Stomach (tissue), 9 donors: Measurements from ENCODE around the gene ZNF436. TPM values are rescaled to one million over a fixed set of nuclear protein-coding genes. Genes with fewer than 3 reads are reported as not detected.
"Not testable (repeated sequence)": the region's sequence is repeated elsewhere in the genome, so short reads cannot be mapped to it uniquely, and the experiment has no call there.

ENCODE experiments used
- DNase-seq, 2 donors: peaks; one replicate each; pipeline versions ENCODE4 v3.0.0 to v3.0.0-alpha.2; 2013 to 2019
- H3K27ac ChIP-seq, 5 donors: fragments of 200-600 bp in 4 of 5; sonication (generic) in 4 of 5; one replicate each; pipeline ENCODE4 v1.5.1; 2013 to 2019; ENCODE audit warnings: mild to moderate bottlenecking in 1 of 5, moderate library complexity in 1 of 5
- H3K27me3 ChIP-seq, 3 donors: fragments of 200-600 bp; sonication (generic); one replicate each; pipeline ENCODE4 v1.5.1; 2017 to 2019; ENCODE audit warnings: mixed run types in 1 of 3
- H3K36me3 ChIP-seq, 4 donors: fragments of 200-600 bp; sonication (generic); 1 replicate in 3 of 4; 2 replicates in 1 of 4; pipeline ENCODE4 v1.5.1; 2016 to 2019
- H3K4me1 ChIP-seq, 4 donors: fragments of 200-600 bp; sonication (generic); one replicate each; pipeline ENCODE4 v1.5.1; 2016 to 2019
- H3K4me3 ChIP-seq, 4 donors: fragments of 200-600 bp; sonication (generic) in 3 of 4; one replicate each; pipeline ENCODE4 v1.5.1; 2016 to 2019; ENCODE audit warnings: mild to moderate bottlenecking in 1 of 4
- H3K9me3 ChIP-seq, 4 donors: fragments of 200-600 bp; sonication (generic); one replicate each; pipeline ENCODE4 v1.5.1; 2016 to 2019
- CTCF ChIP-seq, 7 experiments: fragments of 450-650 bp in 4 of 7; fragments of 200-600 bp in 3 of 7; sonication (generic) in 3 of 7; IDR thresholded peaks; one replicate each; pipeline ENCODE4 v1.5.1; 2016 to 2019; ENCODE audit warnings: antibody characterized with exemption in 7 of 7, control low read depth in 2 of 7, mild to moderate bottlenecking in 1 of 7
- EP300 ChIP-seq: sonication (generic); formaldehyde crosslinking; IDR thresholded peaks from one replicate; pipeline ENCODE4 v1.6.1; 2017; ENCODE audit warnings: antibody characterized with exemption
- POLR2A ChIP-seq, 4 donors: fragments of 450-650 bp; IDR thresholded peaks; one replicate each; pipeline ENCODE4 v1.6.1; 2016; ENCODE audit warnings: antibody characterized with exemption in 4 of 4, control low read depth in 2 of 4, mild to moderate bottlenecking in 1 of 4, moderate library complexity in 1 of 4
- POLR2AphosphoS5 ChIP-seq, 3 donors: sonication (generic); formaldehyde crosslinking; IDR thresholded peaks; one replicate each; pipeline ENCODE4 v1.6.1; 2016; ENCODE audit warnings: antibody characterized with exemption in 3 of 3
- WGBS, 5 donors: extraction: QIAGEN DNeasy Blood & Tissue Kit in 3 of 5; methylation state at CpG; one replicate each; pipeline versions ENCODE4 v1.1.5 to v1.1.7; 2013 to 2018; 5-methylcytosine and 5-hydroxymethylcytosine counted together
- intact Hi-C: fragments of 100-400 bp; cut with DNase I; formaldehyde crosslinking; loops from one replicate; pipeline ENCODE4 v1.15.1; 2023; ENCODE audit warnings: low total_unique reads
- polyA plus RNA-seq, 3 donors: library from polyadenylated mRNA; stranded (reverse); fragments of 200-250 nt; gene quantifications; one replicate each; pipeline ENCODE4 v1.2.3, GENCODE V29; 2013
- total RNA-seq, 5 donors: library from RNA; depleted of rRNA; stranded (reverse); fragments of >200 nt; gene quantifications; one replicate each; pipeline versions ENCODE4 v1.1.0 to v1.2.3, GENCODE V29; 2014 to 2016
- donor health status: healthy with polysubstance abuse.
- donor health status: Bipolar disorder and iron deficiency.
- donor health status: healthy.

ZNF436 gene
- total and polyA plus RNA-seq, 8 donors = 3.1 to 29.9 (median 9.3) TPM

- Histone ChIP-seq H3K4me3 (no peak overlapping the region), H3K27me3 (no peaks in the 10 kb centered on the region), H3K27ac (peak overlapping the region in 1 of 5 donors; percentile 10), H3K4me1 (peaks cover 10 to 29% (median 27%) of the 10 kb centered on the region in 4 donors), H3K9me3 (no peaks in the 10 kb centered on the region), H3K36me3 (peaks cover 0 to 45% (median 38%) of the 10 kb centered on the region in 4 donors)
- intact Hi-C loops = no loop called here
- no peak for DNase-seq
- WGBS, 5 donors = 48 to 57% (median 56%) methylated on average over 5 of the region's 5 CpGs
- TF ChIP-seq POLR2A (IDR thresholded peaks at IDR 0.05) (no peak), EP300 (no peak), CTCF (IDR thresholded peaks at IDR 0.05) (no peak), POLR2AphosphoS5 (IDR thresholded peaks at IDR 0.05) (no peak)
Observed at GRCh38 chr1:23380719-23381118, 11.1 kb upstream of the ZNF436 start.

- DNase-seq, H3K9me3 ChIP-seq, intact Hi-C loops, H3K4me3 ChIP-seq, H3K27me3 ChIP-seq: not testable (repeated sequence)
- peaks cover 10 to 29% (median 27%) of the 10 kb centered on the region in 4 donors for H3K4me1 ChIP-seq
- WGBS, 5 donors = 54 to 70% (median 61%) methylated on average over 4 of the region's 4 CpGs
- H3K27ac ChIP-seq = peak overlapping the region in 2 of 5 donors; percentile 1 to 10
- H3K36me3 ChIP-seq = peaks cover 0 to 40% (median 34%) of the 10 kb centered on the region in 4 donors
Observed at GRCh38 chr1:23380236-23380635, 10.6 kb upstream of the ZNF436 start.

DNA sequence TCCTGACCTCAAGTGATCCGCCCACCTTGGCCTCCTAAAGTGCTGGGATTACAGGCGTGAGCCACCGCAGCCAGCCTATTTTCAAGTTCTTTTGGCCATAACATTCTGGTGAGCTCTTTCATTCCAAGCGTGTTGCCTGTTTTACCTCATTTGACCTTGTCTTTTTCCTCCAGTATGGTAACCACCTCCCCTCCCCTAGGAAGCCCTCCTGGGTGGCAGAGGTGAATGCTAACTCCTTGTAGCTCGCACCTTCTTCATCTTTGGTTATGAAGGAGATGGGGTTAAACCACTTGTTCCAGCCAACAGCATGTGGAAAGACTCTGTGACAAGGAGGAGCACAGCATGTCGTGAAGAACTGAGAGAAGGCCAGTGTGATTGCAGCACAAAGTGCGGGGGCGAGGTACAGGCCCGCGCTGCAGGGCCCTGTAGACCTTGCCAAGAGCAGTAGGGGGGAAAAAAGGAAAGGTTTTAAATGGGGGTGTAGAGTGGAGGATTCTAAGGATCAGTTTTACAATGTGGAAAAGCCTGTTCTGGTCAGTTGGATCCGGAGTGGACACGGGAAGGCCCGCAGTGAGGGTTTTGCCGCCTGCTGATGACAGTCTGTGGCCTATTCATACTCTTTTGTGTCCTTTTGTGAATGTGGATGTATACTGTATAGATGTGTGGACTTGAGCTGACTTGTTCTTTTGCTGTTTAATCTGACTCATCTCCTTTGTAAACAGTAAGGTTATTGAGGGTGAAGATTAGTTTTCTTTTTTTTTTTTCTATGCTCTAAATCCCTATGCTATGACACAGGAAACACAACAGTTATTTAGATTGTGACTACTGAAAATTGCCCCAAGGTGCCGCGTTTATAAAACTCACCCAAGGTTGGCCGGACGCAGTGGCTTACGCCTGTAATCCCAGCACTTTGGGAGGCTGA, 7.5 kb upstream of the ZNF436 start:
- H3K9me3 ChIP-seq = no peaks in the 10 kb centered on the region
- DNase-seq = peak in 1 of 2 donors; percentile 56
- H3K4me3 ChIP-seq = no peak overlapping the region
- H3K27me3 ChIP-seq = no peaks in the 10 kb centered on the region
- H3K27ac ChIP-seq = peak overlapping the region in 4 of 5 donors; percentile 55 to 71 (median 63)
- whole genome bisulfite sequencing, 5 donors = 51 to 68% (median 60%) methylated on average over 19 of the region's 19 CpGs
- H3K4me1 ChIP-seq = peaks cover 6 to 25% (median 18%) of the 10 kb centered on the region in 4 donors
- peaks cover 0 to 18% (median 13%) of the 10 kb centered on the region in 4 donors for H3K36me3 ChIP-seq
- no peak for TF ChIP-seq POLR2A (IDR thresholded peaks at IDR 0.05)
- no peak for TF ChIP-seq CTCF (IDR thresholded peaks at IDR 0.05)
- TF ChIP-seq POLR2AphosphoS5 (IDR thresholded peaks at IDR 0.05) = peak in 1 of 3 donors; percentile 55
- TF ChIP-seq EP300 = no peak
- intact Hi-C loops = no loop called here

DNA sequence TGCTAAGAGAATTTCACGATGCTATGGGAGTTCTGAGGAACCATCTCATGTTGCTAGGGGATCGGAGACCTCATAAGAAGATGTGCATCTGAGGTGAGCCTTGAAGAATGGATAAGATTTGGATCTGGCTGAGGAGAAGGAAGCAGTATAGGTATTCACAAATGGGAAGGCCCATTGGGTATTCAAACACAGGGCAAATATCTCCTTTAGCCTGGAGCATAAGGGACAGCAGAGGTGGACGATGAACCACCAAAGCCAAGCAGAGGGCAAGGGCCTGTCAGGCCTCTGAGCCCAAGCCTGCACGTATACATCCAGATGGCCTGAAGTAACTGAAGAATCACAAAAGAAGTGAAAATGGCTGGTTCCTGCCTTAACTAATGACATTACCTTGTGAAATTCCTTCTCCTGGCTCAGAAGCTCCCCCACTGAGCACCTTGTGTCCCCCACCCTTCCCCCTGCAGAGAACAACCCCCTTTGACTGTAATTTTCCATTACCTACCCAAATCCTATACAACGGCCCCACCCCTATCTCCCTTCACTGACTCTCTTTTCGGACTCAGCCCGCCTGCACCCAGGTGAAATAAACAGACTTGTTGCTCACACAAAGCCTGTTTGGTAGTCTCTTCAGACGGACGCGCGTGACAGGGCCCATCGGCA, 4.6 kb upstream of the ZNF436 start:
- H3K9me3 ChIP-seq, H3K4me3 ChIP-seq, DNase-seq, H3K36me3 ChIP-seq, H3K27ac ChIP-seq, intact Hi-C loops, H3K27me3 ChIP-seq: not testable (repeated sequence)
- H3K4me1 ChIP-seq = peaks cover 31 to 54% (median 45%) of the 10 kb centered on the region in 4 donors
- WGBS, 5 donors = 79 to 87% (median 85%) methylated on average over 12 of the region's 12 CpGs

- intact Hi-C loops = no loop called here
- DNase-seq = no peak
- Histone ChIP-seq H3K4me3 (no peak overlapping the region), H3K27ac (peak overlapping the region in 2 of 5 donors; percentile 98), H3K9me3 (no peaks in the 10 kb centered on the region), H3K36me3 (no peaks in the 10 kb centered on the region), H3K4me1 (peaks cover 29 to 46% (median 38%) of the 10 kb centered on the region in 4 donors), H3K27me3 (no peaks in the 10 kb centered on the region)
- TF ChIP-seq EP300 = no peak
- TF ChIP-seq CTCF (IDR thresholded peaks at IDR 0.05) = no peak
- no peak for TF ChIP-seq POLR2AphosphoS5 (IDR thresholded peaks at IDR 0.05)
- no peak for TF ChIP-seq POLR2A (IDR thresholded peaks at IDR 0.05)
- 74 to 85% (median 78%) methylated on average over 13 of the region's 13 CpGs for WGBS, 5 donors
Observed at GRCh38 chr1:23371987-23372880, 2.6 kb upstream of the ZNF436 start.
